ENCODE results near the gene TRAPPC5.

The TRAPPC5 gene

DNA sequence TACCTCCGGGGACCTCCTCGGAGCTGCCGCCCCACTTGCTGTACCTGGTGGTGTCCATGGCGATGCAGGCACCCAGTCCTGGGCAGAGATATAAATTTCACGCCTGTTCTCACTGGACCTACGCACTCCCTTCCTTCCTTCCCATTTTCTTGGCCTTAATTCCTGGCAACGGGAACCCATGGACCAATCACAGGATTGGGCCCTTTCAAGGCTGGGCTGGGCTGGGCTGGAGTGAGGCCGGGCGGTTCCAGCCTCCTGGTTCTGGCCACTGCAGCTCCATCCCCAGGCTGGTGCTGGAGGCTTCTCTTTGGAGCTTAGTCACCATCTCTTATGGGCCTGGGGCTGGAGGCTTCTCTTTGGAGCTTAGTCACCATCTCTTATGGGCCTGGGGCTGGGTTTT lies 51.4 kb downstream of the TRAPPC5 start, which contains the start of gene CLEC4G:
Gene CLEC4G (minus strand): TSS at position 66 of the 400 bp plus-strand sequence. CDS start 8 bp downstream, at position 58.
- no peak for DNase-seq (ENCODE audit: low spot score)

DNA sequence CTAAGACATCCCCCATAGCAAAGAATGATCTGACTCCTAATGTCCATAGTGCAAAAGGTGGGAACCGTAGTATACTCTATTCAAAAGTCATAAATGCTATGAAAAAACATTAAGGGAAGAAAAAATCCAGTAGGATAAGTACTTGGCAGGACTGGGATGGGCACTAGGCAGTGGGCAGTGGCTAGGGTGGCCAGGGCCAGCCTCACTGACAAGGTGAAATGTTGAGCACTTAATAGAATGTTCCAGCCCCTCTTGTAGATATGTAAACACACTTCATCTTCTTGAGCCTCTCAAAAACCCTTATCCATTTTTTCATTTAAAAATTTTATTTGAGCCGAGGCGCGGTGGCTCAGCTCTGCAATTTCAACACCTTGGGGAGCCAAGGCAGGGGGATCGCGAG lies 52.7 kb downstream of the TRAPPC5 start:
- no peak for DNase-seq (ENCODE audit: low spot score)

DNA sequence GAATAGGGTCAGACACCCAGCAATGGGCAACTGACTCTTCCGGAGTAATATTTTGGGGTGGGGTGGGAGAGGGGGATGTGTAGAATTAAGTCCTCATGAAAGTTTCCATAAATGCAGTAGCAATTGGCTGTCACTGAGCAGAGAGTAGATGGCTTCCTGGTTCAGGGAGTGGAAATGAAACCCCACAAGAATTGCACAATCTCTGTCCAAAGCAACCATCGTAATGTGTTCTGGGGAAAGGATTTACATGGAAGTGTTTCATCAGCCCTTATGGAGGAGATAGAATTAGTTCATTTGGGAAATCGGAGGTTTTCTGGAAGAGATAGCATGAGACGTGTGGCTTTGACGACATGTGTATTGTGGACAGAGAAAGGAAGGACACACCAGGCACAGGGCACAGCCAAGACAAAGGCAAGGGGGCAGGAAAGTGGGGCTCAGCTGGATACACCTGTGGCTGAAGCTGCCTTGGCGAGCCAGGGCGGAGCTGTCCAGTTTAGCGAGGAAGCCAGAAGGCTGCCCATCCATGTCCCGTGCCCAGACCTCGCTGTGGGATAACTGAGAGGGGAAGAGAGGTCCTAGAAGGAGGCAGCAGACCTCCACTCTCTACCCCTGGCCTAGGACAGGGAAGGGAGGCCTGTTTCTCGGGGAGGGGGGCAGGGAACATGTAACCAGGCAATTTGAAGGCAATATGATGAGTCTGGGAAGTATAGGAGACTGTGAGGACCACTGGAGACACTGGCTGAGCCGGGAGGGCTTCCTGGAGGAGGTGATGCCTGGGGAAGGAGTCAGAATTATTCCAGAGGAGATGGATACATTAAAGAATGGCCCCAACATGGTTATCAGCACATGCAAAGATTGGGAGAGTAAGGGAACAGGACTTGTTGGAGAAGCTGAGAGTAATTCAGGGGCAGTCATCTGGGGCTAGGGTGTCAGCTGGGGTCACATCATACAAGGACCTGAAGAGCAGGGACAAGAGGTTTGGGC lies 53.9 kb downstream of the TRAPPC5 start:
- DNase-seq (ENCODE audit: low spot score): no peak

DNA sequence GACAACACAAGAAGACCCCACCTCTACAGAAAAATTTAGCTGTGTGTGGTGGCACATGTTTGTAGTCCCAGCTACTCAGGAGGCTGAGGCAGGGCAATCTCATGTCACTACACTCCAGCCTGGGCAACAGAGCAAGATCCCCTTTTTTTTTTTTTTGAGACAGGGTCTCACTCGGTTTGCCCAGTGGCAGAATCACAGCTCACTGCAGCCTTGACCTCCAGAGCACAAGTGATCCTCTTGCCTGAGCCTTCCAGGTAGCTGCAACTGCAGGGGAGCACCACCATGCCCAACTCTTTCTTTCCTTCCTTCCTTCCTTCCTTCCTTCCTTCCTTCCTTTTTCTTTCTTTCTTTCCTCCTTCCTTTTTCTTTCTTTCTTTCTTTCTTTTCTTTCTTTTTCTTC lies 55.5 kb downstream of the TRAPPC5 start:
- no peak for DNase-seq (ENCODE audit: low spot score)

DNA sequence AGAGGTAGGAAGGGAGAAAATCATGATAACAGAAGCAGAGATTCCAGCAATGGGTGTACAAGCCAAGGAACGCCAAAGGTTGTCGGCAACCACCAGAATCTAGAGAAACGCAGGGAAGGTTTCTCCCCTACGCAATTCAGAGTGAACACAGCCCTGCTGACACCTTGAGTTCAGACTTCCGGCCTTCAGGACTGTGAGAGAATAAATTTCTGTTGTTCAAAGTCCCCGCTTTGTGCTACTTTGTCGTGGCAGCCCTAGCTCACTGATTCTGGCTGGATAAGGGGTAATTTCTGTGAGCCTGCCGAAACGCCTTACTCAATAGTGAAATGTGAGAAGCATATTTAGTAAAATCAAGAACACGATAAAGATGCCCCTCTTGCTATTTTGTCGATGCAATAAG lies 56.6 kb downstream of the TRAPPC5 start:
- DNase-seq (ENCODE audit: low spot score): no peak
